Smooth muscle cell (in vitro differentiated cells): ENCODE measurements around the gene MUSK. TPM values are rescaled to one million over a fixed set of nuclear protein-coding genes. Genes with fewer than 3 reads are reported as not detected.
"Not testable (repeated sequence)": the region's sequence is repeated elsewhere in the genome, so short reads cannot be mapped to it uniquely, and the experiment has no call there.

ENCODE experiments used
- DNase-seq: peaks from one replicate; lab custom pipeline; 2025; ENCODE audit not compliant: unreplicated experiment; lab: John Stamatoyannopoulos, UW
- H2AFZ ChIP-seq: fragments of 200-600 bp; sonication (generic); 2 replicates; pipeline ENCODE4 v1.6.0; 2016; ENCODE audit warnings: antibody characterized with exemption, low read depth, mild to moderate bottlenecking
- H3F3A ChIP-seq: fragments of 200-600 bp; sonication (generic); 2 replicates; pipeline ENCODE4 v1.6.0; 2017; ENCODE audit warnings: antibody characterized with exemption, low read depth
- H3K27ac ChIP-seq: fragments of 200-600 bp; sonication (generic); 2 replicates; pipeline ENCODE4 v1.5.1; 2016; ENCODE audit warnings: low read depth, mild to moderate bottlenecking
- H3K27me3 ChIP-seq: fragments of 200-600 bp; sonication (generic); 2 replicates; pipeline ENCODE4 v1.6.1; 2016; ENCODE audit warnings: low read depth, mild to moderate bottlenecking
- H3K36me3 ChIP-seq: fragments of 200-600 bp; sonication (generic); 2 replicates; pipeline ENCODE4 v1.5.1; 2016; ENCODE audit warnings: low read depth
- H3K4me1 ChIP-seq: fragments of 200-600 bp; sonication (generic); 2 replicates; pipeline ENCODE4 v1.5.1; 2016; ENCODE audit warnings: low read depth
- H3K4me2 ChIP-seq: fragments of 200-600 bp; sonication (generic); 2 replicates; pipeline ENCODE4 v1.6.0; 2016; ENCODE audit warnings: mild to moderate bottlenecking
- H3K4me3 ChIP-seq: fragments of 200-600 bp; sonication (generic); 2 replicates; pipeline ENCODE4 v1.5.1; 2016; ENCODE audit warnings: mild to moderate bottlenecking
- H3K79me2 ChIP-seq: fragments of 200-600 bp; sonication (generic); 2 replicates; pipeline ENCODE4 v1.6.0; 2016; ENCODE audit warnings: low read depth, mild to moderate bottlenecking
- H3K9ac ChIP-seq: fragments of 200-600 bp; sonication (generic); 2 replicates; pipeline ENCODE4 v1.6.0; 2016; ENCODE audit warnings: low read depth
- H3K9me3 ChIP-seq: fragments of 200-600 bp; sonication (generic); replicated peaks from 2 replicates; pipeline ENCODE4 v1.5.1; 2016; ENCODE audit warnings: low read depth
- H4K20me1 ChIP-seq: fragments of 200-600 bp; sonication (generic); 2 replicates; pipeline ENCODE4 v1.6.0; 2016; ENCODE audit warnings: low read depth
- WGBS: methylation state at CpG from one replicate; pipeline ENCODE4 v1.1.7; 2016; ENCODE audit warnings: low lambda C conversion rate; 5-methylcytosine and 5-hydroxymethylcytosine counted together
- polyA plus RNA-seq: library from polyadenylated mRNA; unstranded; fragments of >200 nt; fragmentation: Nextera tagmentation; extraction: Ambion mirVana; gene quantifications from 2 replicates; pipeline ENCODE4 v1.2.1, GENCODE V29; 2016
- total RNA-seq: library from RNA; depleted of rRNA; stranded (reverse); fragments of >200 nt; gene quantifications from 2 replicates; pipeline ENCODE4 v1.2.3, GENCODE V29; 2014
- TF ChIP-seq, protein P1 (sequence below): fragments of 200-600 bp; sonication (generic); IDR thresholded peaks from 2 replicates; pipeline ENCODE4 v1.5.1; 2017; ENCODE audit warnings: borderline replicate concordance, mild to moderate bottlenecking, antibody characterized with exemption; ENCODE audit not compliant: insufficient read depth, poor library complexity, severe bottlenecking

Gene MUSK
- total and polyA plus RNA-seq, 2 experiments from 2014 or later: not detected

DNA sequence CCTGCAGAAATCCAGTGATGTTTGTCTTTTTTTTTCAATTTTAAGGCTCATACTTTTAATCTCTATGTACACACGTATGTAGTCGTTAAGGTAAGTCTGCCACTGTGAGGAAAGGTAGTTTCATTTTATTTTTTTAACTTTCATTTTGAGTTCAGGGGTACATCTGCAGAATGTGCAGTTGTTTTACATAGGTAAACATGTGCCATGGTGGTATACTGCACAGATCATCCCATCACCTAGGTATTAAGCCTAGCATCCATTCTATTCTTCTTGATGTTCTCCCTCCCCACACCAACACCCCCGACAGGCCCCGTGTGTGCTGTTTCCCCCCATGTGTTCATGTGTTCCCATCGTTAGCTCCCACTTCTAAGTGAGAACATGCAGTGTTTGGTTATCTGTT, 19.7 kb downstream of the MUSK start:
- no peaks in the 10 kb centered on the region for H3K4me1 ChIP-seq
- no peak for DNase-seq
- no peak overlapping the region for H2AFZ ChIP-seq
- H3K4me3 ChIP-seq: no peak overlapping the region
- H3K4me2 ChIP-seq: no peak overlapping the region
- no peaks in the 10 kb centered on the region for H3K9me3 ChIP-seq
- TF ChIP-seq, protein P1, sequence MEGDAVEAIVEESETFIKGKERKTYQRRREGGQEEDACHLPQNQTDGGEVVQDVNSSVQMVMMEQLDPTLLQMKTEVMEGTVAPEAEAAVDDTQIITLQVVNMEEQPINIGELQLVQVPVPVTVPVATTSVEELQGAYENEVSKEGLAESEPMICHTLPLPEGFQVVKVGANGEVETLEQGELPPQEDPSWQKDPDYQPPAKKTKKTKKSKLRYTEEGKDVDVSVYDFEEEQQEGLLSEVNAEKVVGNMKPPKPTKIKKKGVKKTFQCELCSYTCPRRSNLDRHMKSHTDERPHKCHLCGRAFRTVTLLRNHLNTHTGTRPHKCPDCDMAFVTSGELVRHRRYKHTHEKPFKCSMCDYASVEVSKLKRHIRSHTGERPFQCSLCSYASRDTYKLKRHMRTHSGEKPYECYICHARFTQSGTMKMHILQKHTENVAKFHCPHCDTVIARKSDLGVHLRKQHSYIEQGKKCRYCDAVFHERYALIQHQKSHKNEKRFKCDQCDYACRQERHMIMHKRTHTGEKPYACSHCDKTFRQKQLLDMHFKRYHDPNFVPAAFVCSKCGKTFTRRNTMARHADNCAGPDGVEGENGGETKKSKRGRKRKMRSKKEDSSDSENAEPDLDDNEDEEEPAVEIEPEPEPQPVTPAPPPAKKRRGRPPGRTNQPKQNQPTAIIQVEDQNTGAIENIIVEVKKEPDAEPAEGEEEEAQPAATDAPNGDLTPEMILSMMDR: no peak
- no peaks in the 10 kb centered on the region for H3F3A ChIP-seq
- WGBS: 86% methylated on average over 5 of the region's 5 CpGs
- no peaks in the 10 kb centered on the region for H4K20me1 ChIP-seq
- H3K27me3 ChIP-seq: no peaks in the 10 kb centered on the region
- H3K36me3 ChIP-seq: no peaks in the 10 kb centered on the region
- H3K9ac ChIP-seq: no peak overlapping the region
- no peak overlapping the region for H3K27ac ChIP-seq
- no peaks in the 10 kb centered on the region for H3K79me2 ChIP-seq

DNA sequence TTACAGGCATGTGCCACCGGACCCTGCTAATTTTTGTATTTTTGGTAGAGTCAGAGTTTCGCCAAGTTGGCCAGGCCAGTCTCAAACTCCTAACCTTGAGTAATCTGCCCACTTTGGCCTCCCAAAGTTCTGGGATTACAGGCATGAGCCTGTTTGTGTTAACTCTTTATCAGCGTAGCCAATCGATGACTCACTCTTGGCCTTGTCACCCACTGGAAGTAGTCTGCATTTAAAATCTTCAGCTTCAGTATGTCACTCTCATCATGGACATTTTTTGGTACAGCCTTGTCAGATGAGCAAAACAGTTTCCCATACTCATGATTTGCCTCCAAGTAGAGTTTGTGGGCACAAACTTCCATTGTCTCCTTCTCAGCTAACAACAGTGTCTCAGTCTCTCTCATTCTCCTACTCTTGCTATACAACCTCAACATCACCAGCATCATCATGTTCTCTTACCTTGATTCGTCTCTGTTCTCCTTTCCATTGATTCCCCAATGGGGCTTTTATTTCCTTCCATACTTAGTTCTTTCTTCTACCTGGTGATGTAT, 22.5 kb downstream of the MUSK start:
- TF ChIP-seq, protein P1: no peak
- H3K9me3 ChIP-seq: no peaks in the 10 kb centered on the region
- no peak overlapping the region for H3K9ac ChIP-seq
- H2AFZ ChIP-seq: no peak overlapping the region
- no peaks in the 10 kb centered on the region for H3K4me1 ChIP-seq
- H3K27ac ChIP-seq: no peak overlapping the region
- H3K27me3 ChIP-seq: no peaks in the 10 kb centered on the region
- H3K79me2 ChIP-seq: no peaks in the 10 kb centered on the region
- no peaks in the 10 kb centered on the region for H4K20me1 ChIP-seq
- H3K4me3 ChIP-seq: no peak overlapping the region
- H3K4me2 ChIP-seq: no peak overlapping the region
- 83% methylated on average over 5 of the region's 5 CpGs for WGBS
- no peaks in the 10 kb centered on the region for H3F3A ChIP-seq
- DNase-seq: no peak
- no peaks in the 10 kb centered on the region for H3K36me3 ChIP-seq

DNA sequence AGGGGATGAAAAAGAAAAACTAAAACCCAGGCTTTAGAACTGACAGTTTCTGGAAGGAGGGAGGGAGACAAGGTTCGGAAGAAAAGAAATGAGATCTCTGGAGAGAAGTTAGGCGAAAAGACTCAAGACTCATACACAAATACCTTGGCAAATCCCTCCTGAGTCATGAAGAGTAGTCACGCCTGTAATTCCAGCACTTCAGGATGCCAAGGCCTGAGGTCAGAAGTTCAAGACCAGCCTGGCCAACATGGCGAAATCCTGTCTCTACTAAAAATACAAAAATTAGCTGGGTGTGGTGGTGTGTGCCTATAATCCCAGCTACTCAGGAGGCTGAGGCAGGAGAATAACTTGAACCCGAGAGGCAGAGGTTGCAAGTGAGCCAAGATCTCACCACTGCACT, 27.3 kb downstream of the MUSK start:
- not testable (repeated sequence) for H3K4me1 ChIP-seq, H3K4me2 ChIP-seq, H3K36me3 ChIP-seq, DNase-seq, H3K4me3 ChIP-seq, H3K27me3 ChIP-seq, H3K27ac ChIP-seq, H3K9ac ChIP-seq, H3K9me3 ChIP-seq, H4K20me1 ChIP-seq, H2AFZ ChIP-seq, H3F3A ChIP-seq, H3K79me2 ChIP-seq
- WGBS: 77% methylated on average over 5 of the region's 5 CpGs

- Histone ChIP-seq H3K27me3 (no peaks in the 10 kb centered on the region), H2AFZ (no peak overlapping the region), H3K9me3 (no peaks in the 10 kb centered on the region), H3K79me2 (no peaks in the 10 kb centered on the region), H4K20me1 (no peaks in the 10 kb centered on the region), H3K36me3 (no peaks in the 10 kb centered on the region), H3F3A (no peaks in the 10 kb centered on the region), H3K27ac (no peak overlapping the region), H3K4me3 (no peak overlapping the region), H3K4me2 (no peak overlapping the region), H3K9ac (no peak overlapping the region), H3K4me1 (no peaks in the 10 kb centered on the region)
- WGBS: 41% methylated on average over 1 of the region's 1 CpG
- DNase-seq: no peak
- TF ChIP-seq, protein P1: no peak
Measured at GRCh38 chr9:110700953-110701352, 32.4 kb downstream of the MUSK start.
